K562 (cell line): ENCODE measurements around the gene NDN. TPM values are rescaled to one million over a fixed set of nuclear protein-coding genes. Genes with fewer than 3 reads are reported as not detected.
A peak's percentile ranks its signal among the peaks of the same experiment; 100 is the strongest.

Experiments
- ATF7 ChIP-seq: fragments of 450-650 bp; IDR thresholded peaks from 2 replicates; pipeline ENCODE4 v1.7.1; 2014; ENCODE audit warnings: mild to moderate bottlenecking, moderate library complexity
- CREB1 ChIP-seq, 2 experiments: sonication (generic) in 1 of 2; formaldehyde crosslinking in 1 of 2; IDR thresholded peaks; 2 replicates each; pipeline versions ENCODE4 v1.6.1 to v1.8.0; 2012 to 2022; ENCODE audit warnings: inconsistent platforms in 1 of 2, mild to moderate bottlenecking in 1 of 2, missing genetic modification reagents in 1 of 2, moderate library complexity in 1 of 2
- CTCF ChIP-seq, 3 experiments: IDR thresholded peaks in 2 of 3; conservative IDR thresholded peaks in 1 of 3; 2 replicates each; pipeline ENCODE4 v1.5.1; 2011 to 2012; ENCODE audit warnings: low read length in 3 of 3, mild to moderate bottlenecking in 3 of 3, control low read depth in 2 of 3, improper control_type of control experiment in 1 of 3, inconsistent platforms in 1 of 3, low read depth in 1 of 3, mixed read lengths in 1 of 3, moderate library complexity in 1 of 3; ENCODE audit not compliant: insufficient read depth in 2 of 3
- CTCFL ChIP-seq: IDR thresholded peaks from 2 replicates; pipeline ENCODE4 v1.6.1; 2011; ENCODE audit warnings: borderline replicate concordance, low read depth, mild to moderate bottlenecking, moderate library complexity, low read length; ENCODE audit not compliant: insufficient read depth, poor library complexity, severe bottlenecking
- MYNN ChIP-seq, 2 experiments: sonication (generic); formaldehyde crosslinking in 1 of 2; IDR thresholded peaks; 2 replicates each; pipeline versions ENCODE4 v1.5.0 to v1.6.1; 2016 to 2020; ENCODE audit warnings: antibody characterized with exemption in 1 of 2, missing genetic modification reagents in 1 of 2
- NR2F6 ChIP-seq: fragments of 450-650 bp; formaldehyde crosslinking; IDR thresholded peaks from 2 replicates; pipeline ENCODE4 v1.4.0; 2020; ENCODE audit warnings: mild to moderate bottlenecking
- POLR3G ChIP-seq: IDR thresholded peaks from 2 replicates; pipeline ENCODE4 v1.6.1; 2011; ENCODE audit not compliant: insufficient read length, insufficient replicate concordance; ENCODE audit errors: extremely low read depth
- RB1 ChIP-seq: fragments of 450-650 bp; IDR thresholded peaks from 2 replicates; pipeline ENCODE4 v1.6.1; 2017; ENCODE audit warnings: low read depth, mild to moderate bottlenecking
- RBFOX2 ChIP-seq: fragments of 200-400 bp; formaldehyde crosslinking; IDR thresholded peaks from 2 replicates; pipeline ENCODE4 v1.6.1; 2017; ENCODE audit warnings: low read depth, mild to moderate bottlenecking, low read length, moderate library complexity
- SIN3A ChIP-seq, 2 experiments: fragments of 150-350 bp in 1 of 2; IDR thresholded peaks; 2 replicates each; pipeline ENCODE4 v1.6.1; 2011 to 2016; ENCODE audit warnings: borderline replicate concordance in 2 of 2, low read depth in 2 of 2, low read length in 2 of 2, mild to moderate bottlenecking in 2 of 2, moderate library complexity in 2 of 2; ENCODE audit not compliant: control insufficient read depth in 1 of 2
- SMARCA5 ChIP-seq: fragments of 450-650 bp; IDR thresholded peaks from 2 replicates; pipeline ENCODE4 v1.6.1; 2016
- SMC3 ChIP-seq: conservative IDR thresholded peaks from 2 replicates; pipeline ENCODE4 v1.6.1; 2011; ENCODE audit warnings: low read depth, low read length, improper control_type of control experiment; ENCODE audit not compliant: insufficient read depth
- THAP12 ChIP-seq: fragments of 250-450 bp; sonication (Bioruptor Pico); IDR thresholded peaks from 2 replicates; pipeline ENCODE4 v1.9.0; 2021; ENCODE audit warnings: mild to moderate bottlenecking, inconsistent platforms
- polyA plus RNA-seq, 8 experiments: library from polyadenylated mRNA; depleted of rRNA in 4 of 8; stranded (reverse) in 5 of 8; unstranded in 3 of 8; fragments of >200 nt; fragmentation: Nextera tagmentation in 2 of 8; fragmentation: Illumina TruSeq in 1 of 8; extraction: Ambion mirVana in 2 of 8; extraction: Trizol in 1 of 8; gene quantifications; 2 replicates each; pipeline versions ENCODE4 v1.2.1 to v1.2.3, GENCODE V29; 2011 to 2014; ENCODE audit warnings: inconsistent platforms in 1 of 8, missing spikeins in 1 of 8
- total RNA-seq, 7 experiments: library from RNA; depleted of rRNA in 6 of 7; stranded (reverse); fragments of >200 nt in 6 of 7; fragmentation: Illumina TruSeq in 2 of 7; extraction: Trizol in 2 of 7; gene quantifications; 2 replicates each; pipeline versions ENCODE4 v1.2.1 to v1.2.3, GENCODE V29; 2011 to 2021; ENCODE audit warnings: low replicate concordance in 1 of 7

Gene NDN
- total and polyA plus RNA-seq, 9 of the 15 experiments (the other 6 are each of a cell fraction or from before 2014, with no cell fraction given): 0.52 to 5.7 (median 2.1) TPM

- TF ChIP-seq SMC3 (peak; percentile 65), SIN3A (IDR thresholded peaks at IDR 0.05; ENCODE audit: borderline replicate concordance in 2 of 2, control insufficient read depth in 1 of 2, low read depth in 2 of 2, low read length in 2 of 2) (no peak), POLR3G (no peak), ATF7 (no peak), SMARCA5 (no peak), RB1 (no peak), CREB1 (IDR thresholded peaks at IDR 0.05) (no peak), CREB1 (CRISPR knock-in tag; IDR thresholded peaks at IDR 0.05) (no peak), CTCFL (peak; percentile 21), THAP12 (CRISPR knock-in tag) (no peak), RBFOX2 (no peak), NR2F6 (CRISPR knock-in tag) (no peak), CTCF (IDR thresholded peaks at IDR 0.05 in 2 of 3, conservative IDR thresholded peaks at IDR 0.05 in 1 of 3; ENCODE audit: insufficient read depth in 2 of 3, low read depth in 1 of 3, low read length in 3 of 3) (peak; percentile 48 to 68 (median 56)), MYNN (IDR thresholded peaks at IDR 0.05) (no peak), MYNN (CRISPR knock-in tag; IDR thresholded peaks at IDR 0.05) (no peak)
These were observed 38.1 kb downstream of the NDN start (continued) for GRCh38 chr15:23648920-23649515.
